Measurements from ENCODE around the gene ZMAT3.

ZMAT3 gene

GRCh38 chr3:179072100-179072438 lies 460 bp upstream of the ZMAT3 start:
- DNase-seq (ENCODE audit: low spot score): peak; percentile 57

GRCh38 chr3:179071027-179071322 lies 634 bp downstream of the ZMAT3 start:
- TF ChIP-seq CTCF (IDR thresholded peaks at IDR 0.05; ENCODE audit: borderline replicate concordance, control extremely low read depth, extremely low read depth, insufficient read depth, missing control alignments): no peak
- DNase-seq (ENCODE audit: low spot score): no peak
- in situ Hi-C loops (cut with MboI; ENCODE audit: low sequenced_read_pairs, unreplicated experiment): no loop called here

More at GRCh38 chr3:179072100-179072438, 460 bp upstream of the ZMAT3 start:
- in situ Hi-C loops (cut with MboI; ENCODE audit: low sequenced_read_pairs, unreplicated experiment): no loop called here
- TF ChIP-seq CTCF (IDR thresholded peaks at IDR 0.05; ENCODE audit: borderline replicate concordance, control extremely low read depth, extremely low read depth, insufficient read depth, missing control alignments): no peak

GRCh38 chr3:179069762-179070390 lies 1.7 kb downstream of the ZMAT3 start:
- no peak for DNase-seq (ENCODE audit: low spot score)
- no peak for TF ChIP-seq CTCF (IDR thresholded peaks at IDR 0.05; ENCODE audit: borderline replicate concordance, control extremely low read depth, extremely low read depth, insufficient read depth, missing control alignments)
- in situ Hi-C loops (cut with MboI; ENCODE audit: low sequenced_read_pairs, unreplicated experiment): no loop called here

- in situ Hi-C loops (cut with MboI; ENCODE audit: low sequenced_read_pairs, unreplicated experiment): no loop called here
- DNase-seq (ENCODE audit: low spot score): no peak
- TF ChIP-seq CTCF (IDR thresholded peaks at IDR 0.05; ENCODE audit: borderline replicate concordance, control extremely low read depth, extremely low read depth, insufficient read depth, missing control alignments): peak; percentile 59
Measured at GRCh38 chr3:179068779-179069530, 2.7 kb downstream of the ZMAT3 start.

- no peak for DNase-seq (ENCODE audit: low spot score)
- in situ Hi-C loops (cut with MboI; ENCODE audit: low sequenced_read_pairs, unreplicated experiment): no loop called here
- no peak for TF ChIP-seq CTCF (IDR thresholded peaks at IDR 0.05; ENCODE audit: borderline replicate concordance, control extremely low read depth, extremely low read depth, insufficient read depth, missing control alignments)
Measured at GRCh38 chr3:179067839-179068238, 3.8 kb downstream of the ZMAT3 start.

GRCh38 chr3:179067291-179067690 lies 4.3 kb downstream of the ZMAT3 start:
- TF ChIP-seq CTCF (IDR thresholded peaks at IDR 0.05; ENCODE audit: borderline replicate concordance, control extremely low read depth, extremely low read depth, insufficient read depth, missing control alignments): no peak
- in situ Hi-C loops (cut with MboI; ENCODE audit: low sequenced_read_pairs, unreplicated experiment): no loop called here
- DNase-seq (ENCODE audit: low spot score): no peak
